CD4-positive, alpha-beta T cell (primary cell): ENCODE data around the gene SLC35F6. TPM values are rescaled to one million over a fixed set of nuclear protein-coding genes. Genes with fewer than 3 reads are reported as not detected.

Experiments
- ATAC-seq: fragments of 200-7000 bp; cut with Tn5 transposase; one replicate; pipeline ENCODE4 v1.10.0; 2022; ENCODE audit warnings: mild to moderate bottlenecking; ENCODE audit not compliant: poor library complexity
- CTCF ChIA-PET: fragments of 350-600 bp; sonication (Branson Sonifier 250); formaldehyde crosslinking; loops from one replicate; lab custom pipeline; 2021; ENCODE audit warnings: antibody characterized with exemption, inconsistent platforms; lab: Charles Lee
- POLR2A ChIA-PET: fragments of 350-600 bp; sonication (Branson Sonifier 250); formaldehyde crosslinking; loops from one replicate; lab custom pipeline; 2021; ENCODE audit warnings: antibody characterized with exemption, inconsistent platforms; lab: Charles Lee
- DNase-seq, 14 experiments: peaks; one replicate each; pipeline ENCODE4 v3.0.0-alpha.2; 2013 to 2020; ENCODE audit warnings: mixed read lengths in 2 of 14
- H3K27ac ChIP-seq, 2 donors: one replicate each; pipeline versions ENCODE4 v1.5.1 to v1.7.0; 2013; ENCODE audit warnings: low read length in 2 of 2, low read depth in 1 of 2, mild to moderate bottlenecking in 1 of 2
- H3K27me3 ChIP-seq, 2 experiments: 1 replicate in 1 of 2; 2 replicates in 1 of 2; pipeline versions ENCODE4 v1.6.1 to v1.7.0; 2013; ENCODE audit warnings: low read length in 2 of 2, control low read depth in 1 of 2, mild to moderate bottlenecking in 1 of 2, moderate library complexity in 1 of 2; ENCODE audit not compliant: insufficient read depth in 2 of 2, control insufficient read depth in 1 of 2
- H3K36me3 ChIP-seq: one replicate; pipeline ENCODE4 v1.6.1; 2013; ENCODE audit warnings: low read length, control low read depth; ENCODE audit not compliant: insufficient read depth
- H3K4me1 ChIP-seq: one replicate; pipeline ENCODE4 v1.6.1; 2013; ENCODE audit warnings: low read length, control low read depth; ENCODE audit not compliant: insufficient read depth
- H3K4me3 ChIP-seq: one replicate; pipeline ENCODE4 v1.5.1; 2013; ENCODE audit warnings: mild to moderate bottlenecking, low read length, moderate library complexity
- H3K9me3 ChIP-seq, 2 experiments: 1 replicate in 1 of 2; 2 replicates in 1 of 2; pipeline versions ENCODE4 v1.6.1 to v1.7.0; 2013; ENCODE audit warnings: low read length in 2 of 2, mild to moderate bottlenecking in 2 of 2, control low read depth in 1 of 2, moderate library complexity in 1 of 2; ENCODE audit not compliant: control insufficient read depth in 1 of 2, insufficient read depth in 1 of 2
- H3K27ac Mint-ChIP-seq: one replicate; pipeline ENCODE4 v1.8.0; 2020; ENCODE audit warnings: mixed read lengths
- H3K27me3 Mint-ChIP-seq: one replicate; pipeline ENCODE4 v1.8.0; 2021; ENCODE audit warnings: mixed read lengths
- H3K36me3 Mint-ChIP-seq: one replicate; pipeline ENCODE4 v1.8.0; 2021; ENCODE audit warnings: low read depth, mixed read lengths
- H3K4me1 Mint-ChIP-seq: one replicate; pipeline ENCODE4 v1.8.0; 2021; ENCODE audit warnings: low read depth, mixed read lengths
- H3K4me3 Mint-ChIP-seq: one replicate; pipeline ENCODE4 v1.8.0; 2020; ENCODE audit warnings: mild to moderate bottlenecking, mixed read lengths
- H3K9me3 Mint-ChIP-seq: one replicate; pipeline ENCODE4 v1.8.0; 2020; ENCODE audit warnings: mixed read lengths
- CTCF ChIP-seq: fragments of 200-600 bp; IDR thresholded peaks from one replicate; pipeline ENCODE4 v1.8.0; 2022; ENCODE audit warnings: antibody characterized with exemption, mild to moderate bottlenecking
- intact Hi-C, 2 experiments: fragments of 100-400 bp; cut with DNase I in 1 of 2; cut with micrococcal nuclease in 1 of 2; formaldehyde crosslinking; loops; one replicate each; pipeline versions ENCODE4 v1.15.1 to v1.9.0; 2023 to 2025; cut with DNase I, micrococcal nuclease
- total RNA-seq, 174 experiments: library from RNA in 2 of 174; stranded (reverse) in 2 of 174; gene quantifications; one replicate each; pipeline ENCODE4 v1.2.3 and lab custom pipeline; 2021 to 2026

The SLC35F6 gene
- total RNA-seq, 2 experiments from 2014 or later, result 32.0 to 34.2 TPM

- no peak for TF ChIP-seq CTCF
- CTCF ChIA-PET, result no interaction called here
- intact Hi-C loops, result no loop called here
Measured at GRCh38 chr2:26740890-26741302, 23.2 kb upstream of the SLC35F6 start.

DNA sequence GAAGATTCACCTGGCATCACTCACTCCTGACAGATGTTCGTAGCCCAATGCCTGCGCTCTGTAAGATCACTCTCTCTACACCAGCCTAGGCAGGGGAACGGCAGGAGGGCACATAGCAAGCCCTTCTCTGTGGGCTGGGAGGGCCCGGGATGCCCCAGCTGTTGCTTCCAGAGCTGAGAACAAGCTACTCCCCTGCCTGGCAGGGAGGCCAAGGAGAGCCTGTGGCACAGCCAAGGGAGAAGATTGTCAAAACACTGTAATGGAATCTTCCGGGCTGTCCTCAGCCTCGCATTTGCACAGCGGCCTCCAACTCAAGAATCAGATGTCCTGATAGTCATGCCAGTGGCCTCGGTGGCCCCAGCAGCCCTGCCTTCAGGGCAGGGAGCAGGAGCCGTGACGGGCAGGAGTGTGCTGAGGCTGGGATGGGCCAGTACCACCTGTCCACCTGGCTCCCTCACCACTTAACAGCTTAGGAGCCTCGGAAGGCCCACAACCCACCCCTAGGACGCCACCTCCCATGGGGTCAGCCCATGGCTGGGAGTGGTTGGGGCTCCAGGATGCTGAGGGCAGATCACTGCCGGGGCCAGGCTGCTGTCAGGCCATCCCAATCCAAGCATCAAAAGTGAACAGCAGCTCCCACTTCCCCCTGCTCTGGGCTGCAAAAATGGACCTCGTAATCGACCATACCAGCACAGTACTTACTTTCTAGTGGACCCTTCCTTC is 21.9 kb upstream of the SLC35F6 start:
- Mint-ChIP-seq H3K27ac (no peak overlapping the region), H3K4me3 (no peak overlapping the region), H3K36me3 (no peaks in the 10 kb centered on the region), H3K4me1 (peaks cover 6% of the 10 kb centered on the region), H3K27me3 (peaks cover 2% of the 10 kb centered on the region), H3K9me3 (no peaks in the 10 kb centered on the region)
- intact Hi-C loops, result no loop called here
- ATAC-seq (no peak), DNase-seq (no peak)
- no peak for TF ChIP-seq CTCF
- H3K36me3 ChIP-seq, result no peaks in the 10 kb centered on the region
- H3K27ac ChIP-seq, result no peak overlapping the region
- H3K4me1 ChIP-seq, result no peaks in the 10 kb centered on the region
- no peaks in the 10 kb centered on the region for H3K9me3 ChIP-seq
- H3K27me3 ChIP-seq, result no peaks in the 10 kb centered on the region
- ChIA-PET CTCF (no interaction called here), POLR2A (no interaction called here)
- H3K4me3 ChIP-seq, result no peak overlapping the region

More at GRCh38 chr2:26740890-26741302, 23.2 kb upstream of the SLC35F6 start:
- no peaks in the 10 kb centered on the region for H3K36me3 Mint-ChIP-seq
- H3K4me3 Mint-ChIP-seq, result no peak overlapping the region
- H3K4me1 Mint-ChIP-seq, result peaks cover 6% of the 10 kb centered on the region
- Histone ChIP-seq H3K4me3 (no peak overlapping the region), H3K4me1 (no peaks in the 10 kb centered on the region), H3K36me3 (no peaks in the 10 kb centered on the region), H3K27me3 (no peaks in the 10 kb centered on the region), H3K27ac (no peak overlapping the region), H3K9me3 (no peaks in the 10 kb centered on the region)
- no peaks in the 10 kb centered on the region for H3K9me3 Mint-ChIP-seq
- peaks cover 4% of the 10 kb centered on the region for H3K27me3 Mint-ChIP-seq
- ATAC-seq, result peak; percentile 80
- peak in 4 of 14 experiments; percentile 4 to 36 (median 18) for DNase-seq
- POLR2A ChIA-PET, result no interaction called here
- no peak overlapping the region for H3K27ac Mint-ChIP-seq

DNA sequence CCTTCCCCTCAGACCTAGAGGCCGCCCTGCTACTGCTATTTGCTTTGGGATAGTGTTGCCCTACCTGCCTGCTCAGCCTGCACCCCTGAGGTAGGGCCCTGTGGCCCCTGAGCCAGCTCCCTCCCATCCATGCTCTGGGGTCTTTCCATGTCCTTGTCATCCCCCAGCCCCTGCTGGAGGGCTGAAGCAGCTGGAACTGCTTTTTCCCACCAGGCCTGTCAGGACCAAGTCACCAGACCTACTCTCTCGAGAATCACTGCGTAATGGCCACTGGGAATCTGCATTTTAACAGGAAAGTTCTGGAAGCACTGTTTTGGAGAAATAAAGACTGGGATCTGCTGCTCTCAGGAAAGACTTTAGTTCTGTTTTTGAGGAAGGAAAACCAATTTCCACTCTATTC is 20.2 kb upstream of the SLC35F6 start:
- Mint-ChIP-seq H3K36me3 (no peaks in the 10 kb centered on the region), H3K9me3 (no peaks in the 10 kb centered on the region), H3K27ac (no peak overlapping the region), H3K4me3 (no peak overlapping the region), H3K27me3 (no peaks in the 10 kb centered on the region), H3K4me1 (peaks cover 6% of the 10 kb centered on the region)
- TF ChIP-seq CTCF, result no peak
- H3K4me3 ChIP-seq, result no peak overlapping the region
- intact Hi-C loops, result no loop called here
- H3K27ac ChIP-seq, result no peak overlapping the region
- DNase-seq (no peak), ATAC-seq (no peak)
- POLR2A ChIA-PET, result no interaction called here
- H3K36me3 ChIP-seq, result no peaks in the 10 kb centered on the region
- H3K9me3 ChIP-seq, result no peaks in the 10 kb centered on the region
- CTCF ChIA-PET, result no interaction called here
- H3K27me3 ChIP-seq, result no peaks in the 10 kb centered on the region
- H3K4me1 ChIP-seq, result no peaks in the 10 kb centered on the region
